ENCODE data around the gene NR2F6.
A peak's percentile ranks its signal among the peaks of the same experiment; 100 is the strongest.

The NR2F6 gene

GRCh38 chr19:17209126-17210036 lies 36.3 kb downstream of the NR2F6 start (continued):
- TF ChIP-seq ZNF223 (tag by site-specific recombination; IDR thresholded peaks at IDR 0.05) (no peak), ZNF473 (tag by site-specific recombination; IDR thresholded peaks at IDR 0.05) (no peak), GFI1B (tag by site-specific recombination; IDR thresholded peaks at IDR 0.05) (no peak), ZNF560 (tag by site-specific recombination; IDR thresholded peaks at IDR 0.05; ENCODE audit: borderline replicate concordance) (no peak), HOXD13 (CRISPR knock-in tag; IDR thresholded peaks at IDR 0.05; ENCODE audit: borderline replicate concordance) (no peak), KLF16 (tag by site-specific recombination; IDR thresholded peaks at IDR 0.05) (peak; percentile 54; the same call in 1 of the 2 replicates), ZNF426 (tag by site-specific recombination; IDR thresholded peaks at IDR 0.05) (no peak), PRDM4 (tag by site-specific recombination; IDR thresholded peaks at IDR 0.05) (no peak), BCL11B (tag by site-specific recombination; IDR thresholded peaks at IDR 0.05; ENCODE audit: low read depth) (no peak), ZNF211 (tag by site-specific recombination; IDR thresholded peaks at IDR 0.05; ENCODE audit: low read depth) (no peak), EGR2 (tag by site-specific recombination; IDR thresholded peaks at IDR 0.05; ENCODE audit: low read depth) (peak; percentile 72), ZNF548 (tag by site-specific recombination; IDR thresholded peaks at IDR 0.05) (no peak), ZNF571 (tag by site-specific recombination; IDR thresholded peaks at IDR 0.05) (no peak), KLF8 (tag by site-specific recombination; IDR thresholded peaks at IDR 0.05) (peak; percentile 99), ZBTB48 (tag by site-specific recombination; IDR thresholded peaks at IDR 0.05) (no peak), ZNF660 (tag by site-specific recombination; IDR thresholded peaks at IDR 0.05) (no peak), ZNF654 (tag by site-specific recombination; IDR thresholded peaks at IDR 0.05; ENCODE audit: low read depth) (no peak), PRDM2 (tag by site-specific recombination; IDR thresholded peaks at IDR 0.05; ENCODE audit: borderline replicate concordance) (no peak), OSR2 (tag by site-specific recombination; IDR thresholded peaks at IDR 0.05) (no peak), ZBTB17 (tag by site-specific recombination; IDR thresholded peaks at IDR 0.05) (peak; percentile 69), SP2 (tag by site-specific recombination; IDR thresholded peaks at IDR 0.05) (peak; percentile 92), ZNF239 (tag by site-specific recombination; IDR thresholded peaks at IDR 0.05) (no peak), ZNF335 (tag by site-specific recombination; conservative IDR thresholded peaks at IDR 0.05) (no peak), ZNF404 (tag by site-specific recombination; IDR thresholded peaks at IDR 0.05) (no peak), GLIS2 (tag by site-specific recombination; IDR thresholded peaks at IDR 0.05) (peak; percentile 76; the same call in 1 of the 2 replicates), ZNF2 (tag by site-specific recombination; IDR thresholded peaks at IDR 0.05) (no peak), ZNF76 (tag by site-specific recombination; IDR thresholded peaks at IDR 0.05; ENCODE audit: borderline replicate concordance, low read depth) (no peak), ZBTB8A (tag by site-specific recombination; IDR thresholded peaks at IDR 0.05) (no peak), ZSCAN5A (tag by site-specific recombination; IDR thresholded peaks at IDR 0.05) (no peak)
- TF ChIP-seq, protein P1, sequence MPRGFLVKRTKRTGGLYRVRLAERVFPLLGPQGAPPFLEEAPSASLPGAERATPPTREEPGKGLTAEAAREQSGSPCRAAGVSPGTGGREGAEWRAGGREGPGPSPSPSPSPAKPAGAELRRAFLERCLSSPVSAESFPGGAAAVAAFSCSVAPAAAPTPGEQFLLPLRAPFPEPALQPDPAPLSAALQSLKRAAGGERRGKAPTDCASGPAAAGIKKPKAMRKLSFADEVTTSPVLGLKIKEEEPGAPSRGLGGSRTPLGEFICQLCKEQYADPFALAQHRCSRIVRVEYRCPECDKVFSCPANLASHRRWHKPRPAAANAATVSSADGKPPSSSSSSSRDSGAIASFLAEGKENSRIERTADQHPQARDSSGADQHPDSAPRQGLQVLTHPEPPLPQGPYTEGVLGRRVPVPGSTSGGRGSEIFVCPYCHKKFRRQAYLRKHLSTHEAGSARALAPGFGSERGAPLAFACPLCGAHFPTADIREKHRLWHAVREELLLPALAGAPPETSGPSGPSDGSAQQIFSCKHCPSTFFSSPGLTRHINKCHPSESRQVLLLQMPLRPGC (tag by site-specific recombination; IDR thresholded peaks at IDR 0.05), result no peak

Data from HEK293 (cell line).